A549 treated with CpdA at 1 μM for 4 hours (cell line): ENCODE measurements around the gene ASB2. TPM values are rescaled to one million over a fixed set of nuclear protein-coding genes. Genes with fewer than 3 reads are reported as not detected.

ENCODE experiments used
- total RNA-seq: library from RNA; stranded (reverse); fragments of 200-300 nt; extraction: Qiagen RNA extraction; gene quantifications from 5 replicates; pipeline ENCODE4 v1.2.3, GENCODE V29; 2022; ENCODE audit warnings: low read depth

Gene ASB2
- total RNA-seq = 1.5 to 3.5 TPM (median 1.9 TPM) in 5 replicates

GRCh38 chr14:93976477-93977057 is at the start of gene ASB2:
TSS of gene ASB2 (minus strand) at chr14:93976570. CDS start at chr14:93964539, 12,031 bp downstream.

GRCh38 chr14:93997082-93997481 is 20.7 kb upstream of the ASB2 start, which contains the start of gene CCDC197:
TSS of gene CCDC197 (plus strand) at chr14:93997301. CDS start at chr14:93998132, 831 bp downstream.

GRCh38 chr14:93926873-93927799 is 49.2 kb downstream of the ASB2 start, which contains the start of gene FAM181A:
TSS of gene FAM181A (plus strand) at chr14:93927344. CDS start at chr14:93928286, 942 bp downstream.

Other genes starting within 250 kb of the ASB2 start
- 0.21 to 0.40 TPM (median 0.31 TPM) in 5 replicates for gene PRIMA1, start 188.1 kb downstream of the ASB2 start, total RNA-seq
- gene FAM181A, start 49.2 kb downstream of the ASB2 start, total RNA-seq = not detected in 5 replicates
- not detected in 5 replicates for gene CCDC197, start 20.7 kb upstream of the ASB2 start, total RNA-seq
- 4.3 to 6.5 TPM (median 4.7 TPM) in 5 replicates for gene OTUB2, start 49.8 kb upstream of the ASB2 start, total RNA-seq
- gene DDX24, start 104.6 kb upstream of the ASB2 start, total RNA-seq = 175 to 191 TPM (median 183 TPM) in 5 replicates
- 14.6 to 20.2 TPM (median 19.0 TPM) in 5 replicates for gene IFI27L1, start 104.7 kb upstream of the ASB2 start, total RNA-seq
- 0.62 to 2.3 TPM (median 0.95 TPM) in 5 replicates for gene IFI27, start 134.2 kb upstream of the ASB2 start, total RNA-seq
- gene IFI27L2, start 153.0 kb upstream of the ASB2 start, total RNA-seq = 51.3 to 66.7 TPM (median 55.5 TPM) in 5 replicates
- gene PPP4R4, start 197.8 kb upstream of the ASB2 start, total RNA-seq = 0.22 to 0.59 TPM (median 0.24 TPM) in 5 replicates